ENCODE results near the gene EFCAB7. TPM values are rescaled to one million over a fixed set of nuclear protein-coding genes. Genes with fewer than 3 reads are reported as not detected.

EFCAB7 gene
- total and polyA plus RNA-seq, 2 experiments from 2014 or later: 4.2 to 4.9 TPM

DNA sequence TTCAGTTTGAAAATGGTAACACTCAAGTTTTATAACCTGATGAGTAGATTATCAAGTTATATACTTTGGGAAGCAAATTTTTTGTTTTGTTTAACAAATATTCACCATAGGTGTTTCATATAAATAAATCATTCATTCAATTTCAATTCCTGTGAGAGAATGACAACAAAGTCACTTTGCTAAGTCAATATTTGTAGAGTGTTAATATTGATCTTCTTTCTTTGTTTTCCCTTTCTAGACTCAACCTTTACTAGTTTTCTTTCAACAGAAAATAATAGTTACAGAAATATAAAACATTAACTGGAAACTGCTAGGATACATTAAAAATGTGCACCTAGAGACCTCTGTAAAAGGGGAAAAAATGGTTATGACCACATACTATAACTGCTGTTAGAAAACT lies 11.1 kb downstream of the EFCAB7 start:
- H3K79me2 ChIP-seq (replicated peaks; ENCODE audit: insufficient read depth): no peaks in the 10 kb centered on the region
- peaks cover 9% of the 10 kb centered on the region; the same call in 2 of the 3 replicates for H3K4me1 Mint-ChIP-seq
- TF ChIP-seq POLR2AphosphoS5 (IDR thresholded peaks at IDR 0.05; ENCODE audit: low read depth) (no peak), CREB1 (CRISPR knock-in tag; IDR thresholded peaks at IDR 0.05; ENCODE audit: low read depth) (no peak), EZH2phosphoT487 (IDR thresholded peaks at IDR 0.05; ENCODE audit: unreplicated experiment) (no peak), NANOG (IDR thresholded peaks at IDR 0.05; ENCODE audit: borderline replicate concordance) (no peak), ZNF114 (CRISPR knock-in tag; IDR thresholded peaks at IDR 0.05) (no peak)
- TF ChIP-seq, protein P1, sequence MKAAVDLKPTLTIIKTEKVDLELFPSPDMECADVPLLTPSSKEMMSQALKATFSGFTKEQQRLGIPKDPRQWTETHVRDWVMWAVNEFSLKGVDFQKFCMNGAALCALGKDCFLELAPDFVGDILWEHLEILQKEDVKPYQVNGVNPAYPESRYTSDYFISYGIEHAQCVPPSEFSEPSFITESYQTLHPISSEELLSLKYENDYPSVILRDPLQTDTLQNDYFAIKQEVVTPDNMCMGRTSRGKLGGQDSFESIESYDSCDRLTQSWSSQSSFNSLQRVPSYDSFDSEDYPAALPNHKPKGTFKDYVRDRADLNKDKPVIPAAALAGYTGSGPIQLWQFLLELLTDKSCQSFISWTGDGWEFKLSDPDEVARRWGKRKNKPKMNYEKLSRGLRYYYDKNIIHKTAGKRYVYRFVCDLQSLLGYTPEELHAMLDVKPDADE (IDR thresholded peaks at IDR 0.05): no peak
- ATAC-seq: no peak
- H3K27ac Mint-ChIP-seq: no peak overlapping the region
- no peak overlapping the region for H3K27ac ChIP-seq (ENCODE audit: low read depth)
- no peak overlapping the region for H3K4me3 ChIP-seq
- no peaks in the 10 kb centered on the region for H3K9me3 Mint-ChIP-seq
- no peaks in the 10 kb centered on the region for H3K9me2 ChIP-seq (ENCODE audit: insufficient read depth)
- no peaks in the 10 kb centered on the region for H3K27me3 Mint-ChIP-seq (ENCODE audit: insufficient read depth, low read depth, poor library complexity)
- no peak overlapping the region for H3K4me3 Mint-ChIP-seq
- 0 out of 2 replicates have a peak, but pooled peaks cover 4% of the 10 kb centered on the region for H3K4me1 ChIP-seq (ENCODE audit: insufficient read depth)
- no peaks in the 10 kb centered on the region for H4K20me1 ChIP-seq (replicated peaks; ENCODE audit: insufficient read depth)
- no peaks in the 10 kb centered on the region for H3K27me3 ChIP-seq (ENCODE audit: insufficient read depth)
- H3K36me3 Mint-ChIP-seq (ENCODE audit: low read depth): no peaks in the 10 kb centered on the region; the same call in 2 of the 3 replicates
- H2AFZ ChIP-seq: no peak overlapping the region
- no peaks in the 10 kb centered on the region for H3F3A ChIP-seq (replicated peaks; ENCODE audit: low read depth)
- no peak for DNase-seq (ENCODE audit: low spot score)
- H3K4me2 ChIP-seq: no peak overlapping the region
- no peaks in the 10 kb centered on the region for H3K36me3 ChIP-seq (ENCODE audit: insufficient read depth)

DNA sequence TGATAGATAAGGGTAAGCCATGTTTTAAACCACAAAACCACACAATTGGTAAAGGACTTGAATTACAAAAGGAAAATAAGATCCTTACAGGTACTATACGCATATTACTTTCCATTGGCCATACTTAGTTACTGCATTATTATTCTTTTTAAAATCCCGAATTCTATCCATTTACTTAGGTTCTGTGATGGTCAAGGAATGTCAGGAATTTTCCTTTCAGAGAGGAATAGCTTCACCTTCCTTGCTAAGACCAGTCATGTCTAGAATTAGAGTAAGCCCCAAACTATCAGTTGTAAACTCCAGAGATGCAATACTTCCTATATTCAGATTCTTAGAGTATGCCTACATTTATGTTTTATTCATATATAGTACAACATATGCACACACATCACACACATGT lies 13.7 kb downstream of the EFCAB7 start:
- Mint-ChIP-seq H3K9me3 (no peaks in the 10 kb centered on the region), H3K4me3 (no peak overlapping the region), H3K27me3 (ENCODE audit: insufficient read depth, low read depth, poor library complexity) (no peaks in the 10 kb centered on the region), H3K4me1 (peaks cover 9% of the 10 kb centered on the region; the same call in 2 of the 3 replicates), H3K27ac (no peak overlapping the region; the same call in 1 of the 2 replicates), H3K36me3 (ENCODE audit: low read depth) (no peaks in the 10 kb centered on the region; the same call in 2 of the 3 replicates)
- H4K20me1 ChIP-seq (replicated peaks; ENCODE audit: insufficient read depth): no peaks in the 10 kb centered on the region
- no peak overlapping the region for H3K4me2 ChIP-seq
- H3K36me3 ChIP-seq (ENCODE audit: insufficient read depth): no peaks in the 10 kb centered on the region
- no peaks in the 10 kb centered on the region for H3K79me2 ChIP-seq (replicated peaks; ENCODE audit: insufficient read depth)
- no peak overlapping the region for H3K4me3 ChIP-seq
- peak; percentile 64 for ATAC-seq
- 0 out of 2 replicates have a peak, but pooled peaks cover 4% of the 10 kb centered on the region for H3K4me1 ChIP-seq (ENCODE audit: insufficient read depth)
- H3K9me2 ChIP-seq (ENCODE audit: insufficient read depth): no peaks in the 10 kb centered on the region
- no peak overlapping the region for H2AFZ ChIP-seq
- DNase-seq (ENCODE audit: low spot score): peak; percentile 71
- no peaks in the 10 kb centered on the region for H3F3A ChIP-seq (replicated peaks; ENCODE audit: low read depth)
- H3K27ac ChIP-seq (ENCODE audit: low read depth): peak overlapping the region; percentile 46; the same call in 1 of the 2 replicates
- no peaks in the 10 kb centered on the region for H3K27me3 ChIP-seq (ENCODE audit: insufficient read depth)
- TF ChIP-seq EZH2phosphoT487 (IDR thresholded peaks at IDR 0.05; ENCODE audit: unreplicated experiment): no peak
- TF ChIP-seq, protein P2, sequence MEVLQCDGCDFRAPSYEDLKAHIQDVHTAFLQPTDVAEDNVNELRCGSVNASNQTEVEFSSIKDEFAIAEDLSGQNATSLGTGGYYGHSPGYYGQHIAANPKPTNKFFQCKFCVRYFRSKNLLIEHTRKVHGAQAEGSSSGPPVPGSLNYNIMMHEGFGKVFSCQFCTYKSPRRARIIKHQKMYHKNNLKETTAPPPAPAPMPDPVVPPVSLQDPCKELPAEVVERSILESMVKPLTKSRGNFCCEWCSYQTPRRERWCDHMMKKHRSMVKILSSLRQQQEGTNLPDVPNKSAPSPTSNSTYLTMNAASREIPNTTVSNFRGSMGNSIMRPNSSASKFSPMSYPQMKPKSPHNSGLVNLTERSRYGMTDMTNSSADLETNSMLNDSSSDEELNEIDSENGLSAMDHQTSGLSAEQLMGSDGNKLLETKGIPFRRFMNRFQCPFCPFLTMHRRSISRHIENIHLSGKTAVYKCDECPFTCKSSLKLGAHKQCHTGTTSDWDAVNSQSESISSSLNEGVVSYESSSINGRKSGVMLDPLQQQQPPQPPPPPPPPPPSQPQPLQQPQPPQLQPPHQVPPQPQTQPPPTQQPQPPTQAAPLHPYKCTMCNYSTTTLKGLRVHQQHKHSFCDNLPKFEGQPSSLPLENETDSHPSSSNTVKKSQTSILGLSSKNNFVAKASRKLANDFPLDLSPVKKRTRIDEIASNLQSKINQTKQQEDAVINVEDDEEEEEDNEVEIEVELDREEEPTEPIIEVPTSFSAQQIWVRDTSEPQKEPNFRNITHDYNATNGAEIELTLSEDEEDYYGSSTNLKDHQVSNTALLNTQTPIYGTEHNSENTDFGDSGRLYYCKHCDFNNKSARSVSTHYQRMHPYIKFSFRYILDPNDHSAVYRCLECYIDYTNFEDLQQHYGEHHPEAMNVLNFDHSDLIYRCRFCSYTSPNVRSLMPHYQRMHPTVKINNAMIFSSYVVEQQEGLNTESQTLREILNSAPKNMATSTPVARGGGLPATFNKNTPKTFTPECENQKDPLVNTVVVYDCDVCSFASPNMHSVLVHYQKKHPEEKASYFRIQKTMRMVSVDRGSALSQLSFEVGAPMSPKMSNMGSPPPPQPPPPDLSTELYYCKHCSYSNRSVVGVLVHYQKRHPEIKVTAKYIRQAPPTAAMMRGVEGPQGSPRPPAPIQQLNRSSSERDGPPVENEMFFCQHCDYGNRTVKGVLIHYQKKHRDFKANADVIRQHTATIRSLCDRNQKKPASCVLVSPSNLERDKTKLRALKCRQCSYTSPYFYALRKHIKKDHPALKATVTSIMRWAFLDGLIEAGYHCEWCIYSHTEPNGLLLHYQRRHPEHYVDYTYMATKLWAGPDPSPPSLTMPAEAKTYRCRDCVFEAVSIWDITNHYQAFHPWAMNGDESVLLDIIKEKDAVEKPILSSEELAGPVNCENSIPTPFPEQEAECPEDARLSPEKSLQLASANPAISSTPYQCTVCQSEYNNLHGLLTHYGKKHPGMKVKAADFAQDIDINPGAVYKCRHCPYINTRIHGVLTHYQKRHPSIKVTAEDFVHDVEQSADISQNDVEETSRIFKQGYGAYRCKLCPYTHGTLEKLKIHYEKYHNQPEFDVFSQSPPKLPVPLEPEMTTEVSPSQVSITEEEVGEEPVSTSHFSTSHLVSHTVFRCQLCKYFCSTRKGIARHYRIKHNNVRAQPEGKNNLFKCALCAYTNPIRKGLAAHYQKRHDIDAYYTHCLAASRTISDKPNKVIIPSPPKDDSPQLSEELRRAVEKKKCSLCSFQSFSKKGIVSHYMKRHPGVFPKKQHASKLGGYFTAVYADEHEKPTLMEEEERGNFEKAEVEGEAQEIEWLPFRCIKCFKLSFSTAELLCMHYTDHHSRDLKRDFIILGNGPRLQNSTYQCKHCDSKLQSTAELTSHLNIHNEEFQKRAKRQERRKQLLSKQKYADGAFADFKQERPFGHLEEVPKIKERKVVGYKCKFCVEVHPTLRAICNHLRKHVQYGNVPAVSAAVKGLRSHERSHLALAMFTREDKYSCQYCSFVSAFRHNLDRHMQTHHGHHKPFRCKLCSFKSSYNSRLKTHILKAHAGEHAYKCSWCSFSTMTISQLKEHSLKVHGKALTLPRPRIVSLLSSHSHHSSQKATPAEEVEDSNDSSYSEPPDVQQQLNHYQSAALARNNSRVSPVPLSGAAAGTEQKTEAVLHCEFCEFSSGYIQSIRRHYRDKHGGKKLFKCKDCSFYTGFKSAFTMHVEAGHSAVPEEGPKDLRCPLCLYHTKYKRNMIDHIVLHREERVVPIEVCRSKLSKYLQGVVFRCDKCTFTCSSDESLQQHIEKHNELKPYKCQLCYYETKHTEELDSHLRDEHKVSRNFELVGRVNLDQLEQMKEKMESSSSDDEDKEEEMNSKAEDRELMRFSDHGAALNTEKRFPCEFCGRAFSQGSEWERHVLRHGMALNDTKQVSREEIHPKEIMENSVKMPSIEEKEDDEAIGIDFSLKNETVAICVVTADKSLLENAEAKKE (CRISPR knock-in tag; IDR thresholded peaks at IDR 0.05): no peak
- no peak for TF ChIP-seq NANOG (IDR thresholded peaks at IDR 0.05; ENCODE audit: borderline replicate concordance)
- TF ChIP-seq JUNB (IDR thresholded peaks at IDR 0.05; ENCODE audit: unreplicated experiment): no peak
- TF ChIP-seq, protein P1 (IDR thresholded peaks at IDR 0.05): no peak
- TF ChIP-seq POLR2AphosphoS5 (IDR thresholded peaks at IDR 0.05; ENCODE audit: low read depth): no peak
- no peak for TF ChIP-seq STAT1 (IDR thresholded peaks at IDR 0.05; ENCODE audit: unreplicated experiment)

Measured in GM23338 (cell line).